Activated naive CD4-positive, alpha-beta T cell treated with Interleukin-2 at 50 U/mL for 16 hours (primary cell): ENCODE results near the gene TSPAN9.
"Not testable (repeated sequence)": the region's sequence is repeated elsewhere in the genome, so short reads cannot be mapped to it uniquely, and the experiment has no call there.

Experiments used
- DNase-seq: peaks from one replicate; pipeline ENCODE4 v3.0.0-alpha.2; 2020

Gene TSPAN9

GRCh38 chr12:3045494-3045893 is 31.7 kb upstream of the TSPAN9 start:
- no peak for DNase-seq

GRCh38 chr12:3045989-3046388 is 31.2 kb upstream of the TSPAN9 start:
- DNase-seq: no peak

- no peak for DNase-seq
These were observed 30.6 kb upstream of the TSPAN9 start for GRCh38 chr12:3046441-3047200.

- DNase-seq: no peak
These were observed 29.2 kb upstream of the TSPAN9 start for GRCh38 chr12:3047961-3048360.

GRCh38 chr12:3048540-3048939 is 28.6 kb upstream of the TSPAN9 start:
- no peak for DNase-seq

- DNase-seq: no peak
These were observed 28.0 kb upstream of the TSPAN9 start for GRCh38 chr12:3049176-3049575.

- no peak for DNase-seq
These were observed 27.4 kb upstream of the TSPAN9 start for GRCh38 chr12:3049611-3050249.

GRCh38 chr12:3054374-3054773 is 22.8 kb upstream of the TSPAN9 start:
- no peak for DNase-seq

GRCh38 chr12:3055026-3055703 is 22.0 kb upstream of the TSPAN9 start:
- no peak for DNase-seq

GRCh38 chr12:3055704-3056467 is 21.3 kb upstream of the TSPAN9 start:
- DNase-seq: no peak

GRCh38 chr12:3061059-3061458 is 16.1 kb upstream of the TSPAN9 start:
- DNase-seq: no peak

- no peak for DNase-seq
These were observed 15.5 kb upstream of the TSPAN9 start for GRCh38 chr12:3061501-3062215.

- no peak for DNase-seq
These were observed 11.9 kb upstream of the TSPAN9 start for GRCh38 chr12:3065300-3065699.

- DNase-seq: not testable (repeated sequence)
These were observed 11.3 kb upstream of the TSPAN9 start for GRCh38 chr12:3065846-3066245.

- DNase-seq: no peak
These were observed 7.5 kb upstream of the TSPAN9 start for GRCh38 chr12:3069714-3070113.

GRCh38 chr12:3071107-3071506 is 6.1 kb upstream of the TSPAN9 start:
- DNase-seq: no peak

GRCh38 chr12:3071710-3072109 is 5.5 kb upstream of the TSPAN9 start:
- DNase-seq: no peak

- peak; percentile 86 for DNase-seq
These were observed 3.5 kb upstream of the TSPAN9 start for GRCh38 chr12:3073438-3074250.

- no peak for DNase-seq
These were observed 1.9 kb upstream of the TSPAN9 start for GRCh38 chr12:3075315-3075714.

GRCh38 chr12:3077572-3078081 is 448 bp downstream of the TSPAN9 start:
- peak; percentile 3 for DNase-seq

GRCh38 chr12:3078086-3078820 is 1.1 kb downstream of the TSPAN9 start:
- no peak for DNase-seq
